Stomach (tissue), 4 donors: ENCODE measurements around the gene CADPS.

Source experiments
- EP300 ChIP-seq: sonication (generic); formaldehyde crosslinking; IDR thresholded peaks from one replicate; pipeline ENCODE4 v1.6.1; 2017; ENCODE audit warnings: antibody characterized with exemption
- POLR2A ChIP-seq, 4 donors: fragments of 450-650 bp; IDR thresholded peaks; one replicate each; pipeline ENCODE4 v1.6.1; 2016; ENCODE audit warnings: antibody characterized with exemption in 4 of 4, control low read depth in 2 of 4, mild to moderate bottlenecking in 1 of 4, moderate library complexity in 1 of 4
- POLR2AphosphoS5 ChIP-seq, 3 donors: sonication (generic); formaldehyde crosslinking; IDR thresholded peaks; one replicate each; pipeline ENCODE4 v1.6.1; 2016; ENCODE audit warnings: antibody characterized with exemption in 3 of 3
- TF ChIP-seq, protein P1 (sequence below), 7 experiments: fragments of 450-650 bp in 4 of 7; fragments of 200-600 bp in 3 of 7; sonication (generic) in 3 of 7; IDR thresholded peaks; one replicate each; pipeline ENCODE4 v1.5.1; 2016 to 2019; ENCODE audit warnings: antibody characterized with exemption in 7 of 7, control low read depth in 2 of 7, mild to moderate bottlenecking in 1 of 7

DNA sequence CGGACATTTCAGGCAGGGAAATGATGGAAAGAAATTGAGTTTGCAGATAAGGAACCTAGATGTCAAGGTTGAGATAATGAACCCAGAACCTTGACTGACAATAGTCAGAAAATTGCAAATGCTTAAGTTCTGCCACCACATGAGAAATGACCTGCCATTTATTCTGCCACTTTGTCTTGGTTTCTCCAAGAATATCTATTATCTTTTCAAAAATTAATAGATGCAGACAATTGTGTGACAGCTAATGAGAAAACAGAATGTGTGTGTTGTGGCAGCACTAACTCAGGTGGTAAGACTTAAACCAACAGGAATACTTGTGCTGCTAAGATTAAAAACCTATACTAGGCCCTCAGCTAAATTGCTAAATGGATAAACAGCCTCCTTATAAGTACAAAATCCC lies 52.3 kb downstream of the CADPS start:
- TF ChIP-seq, protein P1, sequence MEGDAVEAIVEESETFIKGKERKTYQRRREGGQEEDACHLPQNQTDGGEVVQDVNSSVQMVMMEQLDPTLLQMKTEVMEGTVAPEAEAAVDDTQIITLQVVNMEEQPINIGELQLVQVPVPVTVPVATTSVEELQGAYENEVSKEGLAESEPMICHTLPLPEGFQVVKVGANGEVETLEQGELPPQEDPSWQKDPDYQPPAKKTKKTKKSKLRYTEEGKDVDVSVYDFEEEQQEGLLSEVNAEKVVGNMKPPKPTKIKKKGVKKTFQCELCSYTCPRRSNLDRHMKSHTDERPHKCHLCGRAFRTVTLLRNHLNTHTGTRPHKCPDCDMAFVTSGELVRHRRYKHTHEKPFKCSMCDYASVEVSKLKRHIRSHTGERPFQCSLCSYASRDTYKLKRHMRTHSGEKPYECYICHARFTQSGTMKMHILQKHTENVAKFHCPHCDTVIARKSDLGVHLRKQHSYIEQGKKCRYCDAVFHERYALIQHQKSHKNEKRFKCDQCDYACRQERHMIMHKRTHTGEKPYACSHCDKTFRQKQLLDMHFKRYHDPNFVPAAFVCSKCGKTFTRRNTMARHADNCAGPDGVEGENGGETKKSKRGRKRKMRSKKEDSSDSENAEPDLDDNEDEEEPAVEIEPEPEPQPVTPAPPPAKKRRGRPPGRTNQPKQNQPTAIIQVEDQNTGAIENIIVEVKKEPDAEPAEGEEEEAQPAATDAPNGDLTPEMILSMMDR (IDR thresholded peaks at IDR 0.05) = no peak
- TF ChIP-seq POLR2A (IDR thresholded peaks at IDR 0.05) (no peak), POLR2AphosphoS5 (IDR thresholded peaks at IDR 0.05) (no peak), EP300 (no peak)
